K562 (cell line): ENCODE measurements around the gene GTPBP1. TPM values are rescaled to one million over a fixed set of nuclear protein-coding genes. Genes with fewer than 3 reads are reported as not detected.
A peak's percentile ranks its signal among the peaks of the same experiment; 100 is the strongest.

ENCODE experiments used
- ATF1 ChIP-seq, 2 experiments: fragments of 450-650 bp in 1 of 2; IDR thresholded peaks; 2 replicates each; pipeline ENCODE4 v1.6.1; 2016; ENCODE audit warnings: missing compliant biosample characterization in 1 of 2, missing genetic modification characterization in 1 of 2
- CTBP1 ChIP-seq: fragments of 450-650 bp; IDR thresholded peaks from 2 replicates; pipeline ENCODE4 v1.6.1; 2016; ENCODE audit warnings: borderline replicate concordance
- DDX20 ChIP-seq: fragments of 450-650 bp; IDR thresholded peaks from 2 replicates; pipeline ENCODE4 v1.6.1; 2016; ENCODE audit warnings: missing genetic modification characterization, low read depth, mild to moderate bottlenecking, missing compliant biosample characterization, moderate library complexity
- E4F1 ChIP-seq: fragments of 250-450 bp; sonication (Bioruptor Pico); IDR thresholded peaks from 2 replicates; pipeline ENCODE4 v1.5.0; 2021; ENCODE audit warnings: mild to moderate bottlenecking, borderline replicate concordance
- EZH2 ChIP-seq: IDR thresholded peaks from 2 replicates; pipeline ENCODE4 v1.6.1; 2012; ENCODE audit warnings: low read depth, mild to moderate bottlenecking, inconsistent platforms, low read length, borderline replicate concordance
- IRF2 ChIP-seq: sonication (generic); formaldehyde crosslinking; IDR thresholded peaks from 2 replicates; pipeline ENCODE4 v1.8.1; 2022; ENCODE audit warnings: mild to moderate bottlenecking, missing genetic modification reagents
- MITF ChIP-seq: IDR thresholded peaks from 2 replicates; pipeline ENCODE4 v1.6.1; 2014; ENCODE audit warnings: antibody characterized with exemption
- NR3C1 ChIP-seq: sonication (generic); formaldehyde crosslinking; IDR thresholded peaks from 2 replicates; pipeline ENCODE4 v1.8.1; 2022; ENCODE audit warnings: missing genetic modification reagents
- PCBP2 ChIP-seq: fragments of 200-400 bp; formaldehyde crosslinking; IDR thresholded peaks from 2 replicates; pipeline ENCODE4 v1.6.1; 2018; ENCODE audit warnings: low read length, low read depth, mild to moderate bottlenecking, moderate library complexity; ENCODE audit not compliant: poor library complexity, severe bottlenecking
- ZBTB5 ChIP-seq: fragments of 450-650 bp; IDR thresholded peaks from 2 replicates; pipeline ENCODE4 v1.6.1; 2017; ENCODE audit warnings: antibody characterized with exemption
- ZC3H11A ChIP-seq: IDR thresholded peaks from 2 replicates; pipeline ENCODE4 v1.6.1; 2012; ENCODE audit warnings: low read depth, low read length, improper control_type of control experiment
- ZEB2 ChIP-seq: fragments of 450-650 bp; IDR thresholded peaks from 2 replicates; pipeline ENCODE4 v1.6.1; 2016
- ZFP36 ChIP-seq: fragments of 150-350 bp; IDR thresholded peaks from 2 replicates; pipeline ENCODE4 v1.6.1; 2018; ENCODE audit warnings: low read length, low read depth; ENCODE audit not compliant: partially characterized antibody
- ZNF121 ChIP-seq: sonication (generic); formaldehyde crosslinking; conservative IDR thresholded peaks from 2 replicates; pipeline ENCODE4 v1.8.0; 2022; ENCODE audit warnings: missing genetic modification reagents
- ZNF398 ChIP-seq: fragments of 250-450 bp; sonication (Bioruptor Pico); IDR thresholded peaks from 2 replicates; pipeline ENCODE4 v1.8.0; 2021; ENCODE audit warnings: moderate library complexity, mild to moderate bottlenecking, inconsistent platforms
- polyA plus RNA-seq, 8 experiments: library from polyadenylated mRNA; depleted of rRNA in 4 of 8; stranded (reverse) in 5 of 8; unstranded in 3 of 8; fragments of >200 nt; fragmentation: Nextera tagmentation in 2 of 8; fragmentation: Illumina TruSeq in 1 of 8; extraction: Ambion mirVana in 2 of 8; extraction: Trizol in 1 of 8; gene quantifications; 2 replicates each; pipeline versions ENCODE4 v1.2.1 to v1.2.3, GENCODE V29; 2011 to 2014; ENCODE audit warnings: inconsistent platforms in 1 of 8, missing spikeins in 1 of 8
- total RNA-seq, 7 experiments: library from RNA; depleted of rRNA in 6 of 7; stranded (reverse); fragments of >200 nt in 6 of 7; fragmentation: Illumina TruSeq in 2 of 7; extraction: Trizol in 2 of 7; gene quantifications; 2 replicates each; pipeline versions ENCODE4 v1.2.1 to v1.2.3, GENCODE V29; 2011 to 2021; ENCODE audit warnings: low replicate concordance in 1 of 7

GTPBP1 gene
- total and polyA plus RNA-seq, 9 of the 15 experiments (the other 6 are each of a cell fraction or from before 2014, with no cell fraction given), result 0.83 to 53.2 (median 23.3) TPM

GRCh38 chr22:38700789-38701628, 4.7 kb upstream of the GTPBP1 start, which contains the start of gene JOSD1 (continued):
- TF ChIP-seq ZNF121 (CRISPR knock-in tag), result no peak
- no peak for TF ChIP-seq ZC3H11A
- TF ChIP-seq ZFP36, result no peak
- TF ChIP-seq PCBP2, result no peak
- TF ChIP-seq E4F1 (CRISPR knock-in tag), result no peak
- no peak for TF ChIP-seq EZH2
- TF ChIP-seq ZBTB5, result no peak
- peak; percentile 88 for TF ChIP-seq ZEB2
- peak; percentile 92 for TF ChIP-seq ATF1 (CRISPR knock-in tag; IDR thresholded peaks at IDR 0.05)
- TF ChIP-seq ATF1 (tag; IDR thresholded peaks at IDR 0.05), result peak; percentile 99
- TF ChIP-seq NR3C1 (CRISPR knock-in tag), result no peak
- no peak for TF ChIP-seq ZNF398 (CRISPR knock-in tag)
- TF ChIP-seq CTBP1, result peak; percentile 89
- peak; percentile 95 for TF ChIP-seq MITF
- no peak for TF ChIP-seq DDX20 (tag)
- no peak for TF ChIP-seq IRF2 (CRISPR knock-in tag)
